ENCODE results near the gene ENPP3.
"Not testable (repeated sequence)": the region's sequence is repeated elsewhere in the genome, so short reads cannot be mapped to it uniquely, and the experiment has no call there.

ENPP3 gene

DNA sequence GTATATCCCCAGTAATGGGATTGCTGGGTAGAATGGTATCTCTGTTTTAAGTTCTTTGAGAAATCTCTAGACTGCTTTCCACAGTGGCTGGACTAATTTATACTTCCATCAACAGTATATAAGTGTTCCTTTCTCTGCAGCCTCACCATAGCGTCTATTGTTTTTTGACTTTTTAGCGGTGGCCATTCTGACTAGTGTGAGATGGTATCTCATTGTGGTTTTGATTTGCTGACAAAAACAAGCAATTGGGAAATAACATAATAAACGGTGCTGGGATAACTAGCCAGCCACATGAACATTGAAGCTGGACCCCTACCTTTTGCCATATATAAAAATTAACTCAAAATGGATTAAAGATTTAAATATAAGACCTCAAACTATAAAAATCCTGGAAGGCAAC, 49.9 kb downstream of the ENPP3 start:
- DNase-seq: no peak

DNA sequence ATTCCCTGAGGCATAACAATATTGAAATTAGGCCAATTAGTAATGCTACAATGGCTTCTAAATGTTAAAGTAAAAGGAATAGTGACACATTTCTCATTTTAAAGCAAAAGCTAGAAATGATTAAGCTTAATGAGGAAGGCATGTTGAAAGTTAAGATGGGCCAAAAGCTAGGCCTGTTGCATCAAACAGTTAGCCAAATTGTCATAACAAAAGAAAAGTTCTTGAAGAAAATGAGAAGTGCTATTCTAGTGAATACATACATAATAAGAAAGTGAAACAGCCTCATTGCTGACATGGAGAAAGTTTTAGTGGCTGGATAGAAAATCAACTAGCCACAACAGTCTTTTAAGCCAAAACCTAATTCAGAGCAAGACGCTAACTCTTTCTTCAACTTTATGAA, 51.2 kb downstream of the ENPP3 start:
- no peak for DNase-seq

DNA sequence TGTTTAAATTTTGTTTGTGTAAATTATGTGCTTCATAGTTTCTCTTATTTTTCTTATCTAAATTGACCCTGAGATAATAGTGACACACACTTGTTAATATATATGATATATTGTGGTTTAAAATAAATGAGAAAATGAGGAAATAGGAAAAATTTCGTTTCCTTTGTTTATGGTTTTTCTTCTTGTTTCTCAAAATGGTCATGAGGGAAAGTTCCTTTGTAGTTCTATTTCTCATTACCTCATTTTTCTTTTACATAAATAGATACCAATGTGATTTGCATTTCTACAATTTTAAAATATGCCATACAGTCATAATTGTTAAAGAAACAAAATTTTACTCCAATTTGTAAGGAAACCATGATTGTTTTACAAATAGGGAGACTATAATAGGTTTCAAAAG, 54.9 kb downstream of the ENPP3 start:
- no peak for DNase-seq

- no peak for DNase-seq
These were observed 55.5 kb downstream of the ENPP3 start for GRCh38 chr6:131692589-131692988.

GRCh38 chr6:131693384-131693783, 56.3 kb downstream of the ENPP3 start:
- DNase-seq: no peak

DNA sequence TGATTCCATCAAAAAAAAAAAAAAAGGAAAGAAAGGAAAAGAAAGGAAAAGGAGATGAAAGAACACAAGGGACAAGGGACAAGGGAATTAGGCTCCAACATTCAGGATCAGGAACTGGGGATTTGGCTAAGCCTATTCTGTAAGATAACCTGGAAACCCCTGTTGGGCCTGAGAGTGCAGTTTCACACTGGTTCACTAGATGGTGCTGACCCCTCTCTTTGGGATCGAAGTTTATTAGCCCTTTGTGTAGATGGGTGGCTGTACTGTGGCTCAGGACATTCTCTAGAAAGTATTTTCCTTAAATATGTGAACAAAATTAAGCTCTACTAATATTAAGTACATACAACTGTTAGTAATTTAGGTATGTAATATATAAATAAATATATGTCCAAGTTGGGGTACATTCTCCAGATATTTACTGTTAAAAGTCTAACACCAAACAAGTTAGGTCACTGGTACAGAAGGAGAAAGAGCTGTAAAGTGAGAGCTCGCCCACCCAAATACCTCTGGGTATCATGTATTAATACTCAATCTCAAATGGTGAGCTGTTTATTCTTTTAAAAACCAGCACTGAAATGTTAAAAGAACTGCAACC, 57.8 kb downstream of the ENPP3 start:
- DNase-seq: peak in 7 of 14 donors; percentile 0 to 31 (median 3)

DNA sequence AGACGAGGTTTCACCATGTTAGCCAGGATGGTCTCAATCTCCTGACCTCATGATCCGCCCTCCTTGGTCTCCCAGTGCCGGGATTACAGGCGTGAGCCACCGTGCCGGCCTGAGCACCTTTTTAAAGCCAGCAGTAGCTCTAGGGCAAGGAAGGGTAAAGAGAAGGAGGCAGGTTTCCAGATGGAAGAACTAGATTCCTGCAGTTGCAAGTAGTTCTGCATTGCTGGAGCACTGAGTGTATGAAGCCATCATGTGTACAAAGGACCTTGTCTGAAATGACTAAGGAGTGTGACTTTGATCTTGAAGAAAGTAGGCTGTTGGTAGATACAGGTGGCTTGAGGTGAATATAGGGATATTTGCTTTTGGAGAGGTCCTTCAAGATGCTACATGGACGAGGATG, 59.9 kb downstream of the ENPP3 start:
- DNase-seq: no peak

GRCh38 chr6:131700851-131701250, 63.7 kb downstream of the ENPP3 start:
- DNase-seq: not testable (repeated sequence)

GRCh38 chr6:131703905-131704304, 66.8 kb downstream of the ENPP3 start:
- DNase-seq: not testable (repeated sequence)

- DNase-seq: not testable (repeated sequence)
These were observed 73.8 kb downstream of the ENPP3 start, which contains the start of gene CTAGE9 for GRCh38 chr6:131710917-131711316. TSS of gene CTAGE9 (minus strand) at chr6:131711017. CDS start at chr6:131711017, 0 bp downstream.

DNA sequence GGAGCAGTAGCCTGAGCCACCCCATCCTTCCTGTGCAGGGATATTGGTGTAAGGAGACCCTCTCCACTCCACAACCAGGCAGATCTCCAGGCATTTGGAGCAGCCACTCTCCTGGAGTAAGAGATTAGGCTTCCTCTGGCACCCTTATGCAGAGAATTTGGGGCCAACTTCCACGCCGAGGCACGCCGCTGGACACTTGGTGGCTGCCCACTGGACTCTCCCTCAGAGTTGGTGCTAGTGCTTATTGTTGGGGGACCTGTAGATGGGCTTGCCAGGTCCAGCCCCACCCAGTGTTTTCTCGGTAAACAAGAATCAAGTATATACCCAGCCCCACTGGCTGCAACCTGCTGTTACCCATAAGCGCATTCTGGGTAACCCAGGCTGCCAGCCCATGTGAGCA, 78.5 kb downstream of the ENPP3 start:
- DNase-seq: not testable (repeated sequence)

DNA sequence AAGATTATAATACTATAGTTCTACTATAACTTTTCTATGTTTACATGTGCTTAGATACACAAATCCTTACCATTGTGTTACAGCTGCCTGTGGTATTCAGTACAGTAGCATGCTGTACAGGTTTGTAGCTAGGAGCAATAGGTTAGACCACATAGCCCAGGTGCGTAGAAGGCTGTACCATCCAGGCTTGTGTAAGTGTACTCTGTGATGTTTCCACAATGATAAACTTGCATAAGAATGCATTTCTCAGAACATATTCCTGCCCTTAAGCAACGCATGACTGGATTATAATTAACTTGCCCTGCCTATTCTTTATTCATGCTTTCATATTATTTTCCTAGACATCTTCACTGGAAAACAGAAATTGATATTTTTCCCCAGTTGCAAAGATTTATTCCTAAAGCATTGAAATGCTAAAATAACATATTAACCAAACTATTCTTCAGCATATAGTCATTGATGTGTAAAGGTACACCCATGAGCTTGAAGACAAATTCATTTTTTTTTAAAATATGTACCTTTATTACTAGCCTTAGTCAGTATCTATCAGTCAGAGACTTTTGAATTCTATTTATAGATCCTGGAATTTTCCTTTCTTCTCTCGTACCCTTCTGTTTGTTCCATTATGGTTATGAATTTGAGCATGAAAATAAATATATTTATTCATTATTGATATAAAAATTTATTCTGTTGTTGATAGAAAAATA, 80.9 kb downstream of the ENPP3 start:
- DNase-seq: no peak

DNA sequence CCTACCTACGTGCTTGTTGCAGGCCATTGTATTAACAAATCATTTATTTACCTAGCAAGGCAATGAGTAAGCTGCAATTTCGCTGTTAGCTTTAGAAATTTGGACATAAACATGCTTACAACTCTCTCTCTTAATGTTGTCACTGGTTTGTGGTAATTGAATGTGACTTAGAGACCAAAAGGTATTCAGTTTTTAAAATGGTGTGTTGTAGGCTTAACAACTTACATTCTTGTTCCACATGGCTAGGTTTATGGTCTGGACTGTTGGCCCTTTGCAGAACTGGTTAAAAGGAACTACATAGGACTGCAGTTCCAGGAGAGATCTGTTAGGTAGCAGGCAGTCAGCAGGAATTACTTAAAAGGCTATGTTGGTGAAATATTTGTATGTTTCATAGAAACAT, 84.1 kb downstream of the ENPP3 start:
- DNase-seq: no peak

DNA sequence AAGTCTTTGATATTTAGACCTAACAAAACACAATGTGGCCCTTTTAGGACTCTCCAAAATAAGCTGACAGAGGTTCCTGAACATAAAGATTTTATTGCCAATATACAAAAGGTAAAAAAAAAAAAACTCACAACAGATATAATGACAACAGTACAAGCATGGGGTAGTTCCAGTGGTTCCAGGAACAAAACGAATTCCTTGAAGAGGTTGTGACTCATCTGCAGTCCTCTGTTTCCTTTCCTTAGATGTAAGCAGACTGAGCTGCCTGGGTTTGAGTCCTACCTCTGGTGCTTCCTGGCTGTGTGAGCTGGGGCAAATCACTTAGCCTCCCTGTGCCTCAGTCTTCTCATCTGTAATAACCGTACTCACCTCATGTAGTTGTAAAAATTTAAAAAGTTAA, 87.0 kb downstream of the ENPP3 start:
- no peak for DNase-seq

- DNase-seq: no peak
These were observed 90.4 kb downstream of the ENPP3 start for GRCh38 chr6:131727467-131727866.

GRCh38 chr6:131727868-131728267, 90.8 kb downstream of the ENPP3 start:
- DNase-seq: no peak

- no peak for DNase-seq
These were observed 91.3 kb downstream of the ENPP3 start for GRCh38 chr6:131728296-131728939.

DNA sequence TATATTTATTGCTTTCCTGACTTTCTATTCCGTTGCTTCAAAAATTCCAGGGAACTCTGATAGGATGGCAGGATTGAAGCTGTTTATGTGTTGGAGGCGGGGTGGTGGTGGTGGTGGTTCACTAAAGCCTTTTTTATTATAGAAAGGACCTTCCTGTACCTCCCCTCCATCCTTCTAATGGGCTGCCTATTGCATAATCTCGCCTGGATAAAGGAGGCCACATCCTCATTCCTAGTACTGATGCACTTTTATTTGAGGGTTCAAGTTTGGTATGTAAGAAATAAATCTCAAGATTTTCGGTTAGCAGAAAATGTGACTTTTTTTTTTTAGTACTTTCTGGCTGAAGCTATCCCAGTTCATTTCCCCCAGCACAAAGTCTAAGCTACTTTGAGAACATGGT, 92.4 kb downstream of the ENPP3 start:
- no peak for DNase-seq

DNA sequence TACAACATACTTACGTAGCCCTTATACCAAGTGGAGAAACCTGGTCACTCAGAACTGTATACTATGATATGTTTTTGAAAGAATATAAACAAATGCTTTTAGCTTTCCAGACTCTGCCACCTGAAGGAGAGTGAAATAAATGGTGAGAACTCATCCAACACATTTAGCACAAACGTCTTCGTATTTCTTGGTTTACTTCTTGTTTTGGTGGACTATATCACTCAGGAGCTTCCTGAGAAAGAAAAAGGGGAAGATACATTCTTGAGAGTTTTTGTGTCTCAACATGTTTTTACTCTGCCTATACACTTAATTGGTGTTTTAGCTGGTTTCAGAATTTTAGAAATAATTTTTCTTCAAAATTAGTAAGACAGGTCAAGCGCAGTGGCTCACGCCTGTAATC, 93.2 kb downstream of the ENPP3 start:
- no peak for DNase-seq

DNA sequence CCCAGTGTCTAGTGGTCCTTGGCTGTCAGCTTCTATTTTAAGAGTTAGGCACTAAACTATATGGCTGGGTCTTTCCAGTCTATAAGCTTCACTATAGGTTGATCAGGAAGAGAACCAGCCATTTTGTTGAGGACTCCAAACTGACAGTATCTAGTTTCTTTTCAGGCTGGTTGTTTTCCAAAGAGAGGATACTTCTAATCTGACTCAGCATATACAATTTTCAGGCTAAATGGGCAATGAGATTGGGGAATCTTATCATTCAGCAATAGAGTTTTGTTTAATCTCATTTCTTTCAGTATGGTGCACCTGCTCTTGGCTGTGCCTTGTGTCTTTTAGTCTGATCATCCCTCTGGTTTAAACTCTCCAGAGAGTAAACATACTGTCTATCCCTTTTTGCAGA, 94.1 kb downstream of the ENPP3 start:
- DNase-seq: no peak

DNA sequence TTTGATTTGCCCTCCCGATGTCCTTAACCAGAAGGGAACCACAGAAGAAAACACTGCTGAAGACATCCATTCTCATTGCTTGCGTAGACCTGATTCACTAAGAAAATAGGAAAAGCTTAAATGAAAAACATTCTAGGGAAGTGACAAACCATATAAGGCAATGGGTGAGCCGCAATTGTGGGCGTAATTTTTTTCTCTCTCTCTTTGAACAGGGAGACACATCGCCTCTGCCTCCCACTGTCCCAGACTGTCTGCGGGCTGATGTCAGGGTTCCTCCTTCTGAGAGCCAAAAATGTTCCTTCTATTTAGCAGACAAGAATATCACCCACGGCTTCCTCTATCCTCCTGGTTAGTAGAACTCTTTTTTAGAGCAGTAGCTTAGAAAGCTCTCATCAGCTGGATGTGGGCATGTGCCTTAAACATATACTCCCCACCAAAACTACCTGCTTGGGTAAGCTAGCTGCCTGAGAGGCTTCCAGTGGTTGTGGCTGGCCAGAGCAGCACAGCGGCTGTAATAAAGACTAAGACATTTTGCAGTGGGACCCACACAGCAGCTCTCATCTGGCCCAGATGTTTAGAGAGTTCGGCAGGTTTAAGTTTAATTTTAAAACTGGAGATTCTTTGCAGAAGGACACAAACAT, 96.4 kb downstream of the ENPP3 start:
- peak in 5 of 14 donors; percentile 11 to 46 (median 33) for DNase-seq

- DNase-seq: no peak
These were observed 99.0 kb downstream of the ENPP3 start for GRCh38 chr6:131736003-131736596.

DNA sequence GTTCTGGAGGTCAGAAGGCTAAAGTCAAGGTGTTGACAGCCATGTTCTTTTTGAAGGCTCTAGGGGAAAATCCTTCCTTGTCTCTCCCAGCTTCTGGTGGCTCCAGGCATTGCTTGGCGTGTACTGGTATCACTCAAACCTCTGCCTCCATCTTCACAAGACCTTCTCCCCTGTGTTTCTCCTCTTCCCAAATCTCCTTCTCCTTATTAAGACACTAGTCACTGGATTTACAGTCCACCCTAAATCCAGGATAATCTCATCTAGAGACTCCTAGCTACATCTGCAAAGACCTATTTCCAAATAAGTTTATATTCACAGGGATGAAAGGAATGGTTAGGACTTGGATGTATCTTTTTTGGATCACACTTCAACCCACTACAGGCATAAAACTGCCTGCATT, 99.7 kb downstream of the ENPP3 start:
- DNase-seq: no peak
